HCT116 (cell line): ENCODE results near the gene ZNF418. TPM values are rescaled to one million over a fixed set of nuclear protein-coding genes. Genes with fewer than 3 reads are reported as not detected.

Experiments
- ATAC-seq: fragments of 200-7000 bp; cut with Tn5 transposase; 2 replicates; pipeline ENCODE4 v1.9.1; 2020; ENCODE audit warnings: mild to moderate bottlenecking, moderate library complexity
- BruUV-seq: library from RNA; stranded (reverse); fragments of 400-500 nt; replicated peaks from 2 replicates; lab custom pipeline; 2021; lab: Mats Ljungman, UMichigan
- CTCF ChIA-PET: fragments of 300-600 bp; sonication (Branson Sonifier 250); formaldehyde crosslinking; loops from one replicate; lab custom pipeline; 2021; ENCODE audit warnings: antibody characterized with exemption; lab: Charles Lee
- POLR2A ChIA-PET: fragments of 300-600, 350-600 bp; sonication (Branson Sonifier 250); formaldehyde crosslinking; loops from one replicate; lab custom pipeline; 2021; ENCODE audit warnings: antibody characterized with exemption; lab: Charles Lee
- RAD21 ChIA-PET, 2 experiments: fragments of 300-600 bp; sonication (Branson Sonifier 250); formaldehyde crosslinking; loops; one replicate each; lab custom pipeline; 2023; ENCODE audit warnings: low total read pairs in 2 of 2; ENCODE audit not compliant: uncharacterized antibody in 2 of 2, unreplicated experiment in 2 of 2, low non-redundant PET in 1 of 2; lab: Charles Lee
- DNase-seq: peaks from one replicate; pipeline ENCODE4 v3.0.0-alpha.2; 2010; ENCODE audit warnings: low read depth, low spot score
- H2AFZ ChIP-seq: fragments of 200-600 bp; shearing (Covaris generic), sonication (generic); 2 replicates; pipeline ENCODE4 v1.6.1; 2017; ENCODE audit warnings: low read depth, mixed run types, mixed read lengths, antibody characterized with exemption, low read length; ENCODE audit not compliant: poor library complexity, severe bottlenecking
- H3K27ac ChIP-seq: 2 replicates; pipeline ENCODE4 v1.5.1; 2012; ENCODE audit warnings: low read depth, low read length
- H3K27me3 ChIP-seq: fragments of 200-600 bp; sonication (generic); 2 replicates; pipeline ENCODE4 v1.6.1; 2016; ENCODE audit warnings: mixed run types, low read length, mixed read lengths; ENCODE audit not compliant: insufficient read depth
- H3K36me3 ChIP-seq, 2 experiments: fragments of 200-500 bp in 1 of 2; fragments of 200-600 bp in 1 of 2; sonication (Bioruptor generic) in 1 of 2; sonication (generic) in 1 of 2; 2 replicates each; pipeline versions ENCODE4 v1.5.1 to v1.6.1; 2014 to 2016; ENCODE audit warnings: low read length in 2 of 2, inconsistent platforms in 1 of 2, mixed read lengths in 1 of 2, mixed run types in 1 of 2; ENCODE audit not compliant: insufficient read depth in 2 of 2, control insufficient read depth in 1 of 2
- H3K4me1 ChIP-seq, 2 experiments: fragments of 200-600 bp in 1 of 2; sonication (generic) in 1 of 2; 2 replicates each; pipeline versions ENCODE4 v1.5.1 to v1.6.1; 2012 to 2017; ENCODE audit warnings: low read length in 2 of 2, inconsistent platforms in 1 of 2, mild to moderate bottlenecking in 1 of 2, mixed read lengths in 1 of 2, mixed run types in 1 of 2, moderate library complexity in 1 of 2; ENCODE audit not compliant: insufficient read depth in 2 of 2, control insufficient read depth in 1 of 2
- H3K4me2 ChIP-seq: fragments of 200-600 bp; sonication (generic); 2 replicates; pipeline ENCODE4 v1.6.1; 2017; ENCODE audit warnings: mixed run types, low read length, mixed read lengths
- H3K4me3 ChIP-seq, 2 experiments: fragments of 200-600 bp in 1 of 2; sonication (generic) in 1 of 2; replicated peaks in 1 of 2; 2 replicates each; pipeline ENCODE4 v1.5.1; 2011 to 2016; ENCODE audit warnings: low read length in 2 of 2, control low read depth in 1 of 2, low read depth in 1 of 2, mild to moderate bottlenecking in 1 of 2, mixed read lengths in 1 of 2, mixed run types in 1 of 2
- H3K79me2 ChIP-seq: fragments of 200-600 bp; sonication (generic); 2 replicates; pipeline ENCODE4 v1.6.1; 2017; ENCODE audit warnings: mild to moderate bottlenecking, mixed run types, low read length, moderate library complexity, mixed read lengths; ENCODE audit not compliant: insufficient read depth
- H3K9ac ChIP-seq: fragments of 200-600 bp; sonication (generic); 2 replicates; pipeline ENCODE4 v1.6.1; 2016; ENCODE audit warnings: low read length, mixed read lengths
- H3K9me2 ChIP-seq: fragments of 200-600 bp; sonication (generic), shearing (Covaris generic); 2 replicates; pipeline ENCODE4 v1.6.1; 2017; ENCODE audit warnings: mixed run types, mild to moderate bottlenecking, moderate library complexity; ENCODE audit not compliant: insufficient read depth
- H3K9me3 ChIP-seq, 2 experiments: fragments of 200-500 bp in 1 of 2; fragments of 200-600 bp in 1 of 2; sonication (Bioruptor generic) in 1 of 2; sonication (generic) in 1 of 2; 2 replicates each; pipeline ENCODE4 v1.6.1; 2014 to 2017; ENCODE audit warnings: low read length in 2 of 2, mixed read lengths in 2 of 2, inconsistent platforms in 1 of 2, low read depth in 1 of 2, mild to moderate bottlenecking in 1 of 2, mixed run types in 1 of 2, moderate library complexity in 1 of 2; ENCODE audit not compliant: control insufficient read depth in 1 of 2, insufficient read depth in 1 of 2
- H4K20me1 ChIP-seq: fragments of 200-600 bp; sonication (generic), shearing (Covaris generic); 2 replicates; pipeline ENCODE4 v1.6.1; 2017; ENCODE audit warnings: mixed run types, mild to moderate bottlenecking, moderate library complexity; ENCODE audit not compliant: insufficient read depth
- CBX3 ChIP-seq: IDR thresholded peaks from 2 replicates; pipeline ENCODE4 v1.6.1; 2012; ENCODE audit warnings: low read depth
- CEBPB ChIP-seq: IDR thresholded peaks from 2 replicates; pipeline ENCODE4 v1.6.1; 2012; ENCODE audit warnings: low read depth
- EGR1 ChIP-seq: IDR thresholded peaks from 2 replicates; pipeline ENCODE4 v1.6.1; 2012; ENCODE audit warnings: low read depth
- ELF1 ChIP-seq: IDR thresholded peaks from 2 replicates; pipeline ENCODE4 v1.6.1; 2012; ENCODE audit warnings: low read depth, borderline replicate concordance
- EZH2 ChIP-seq: fragments of 200-600 bp; sonication (generic); IDR thresholded peaks from 2 replicates; pipeline ENCODE4 v1.6.1; 2017; ENCODE audit warnings: antibody characterized with exemption, mixed run types
- EZH2phosphoT487 ChIP-seq: fragments of 200-600 bp; IDR thresholded peaks from 2 replicates; pipeline ENCODE4 v1.6.1; 2018; ENCODE audit warnings: antibody characterized with exemption, borderline replicate concordance
- JUND ChIP-seq: IDR thresholded peaks from 2 replicates; pipeline ENCODE4 v1.6.1; 2012
- MAX ChIP-seq: IDR thresholded peaks from 2 replicates; pipeline ENCODE4 v1.6.1; 2012
- POLR2A ChIP-seq: IDR thresholded peaks from 2 replicates; pipeline ENCODE4 v1.7.0; 2011; ENCODE audit warnings: borderline replicate concordance; ENCODE audit not compliant: insufficient read depth, insufficient read length; ENCODE audit errors: extremely low read depth
- POLR2AphosphoS5 ChIP-seq: IDR thresholded peaks from 2 replicates; pipeline ENCODE4 v1.6.1; 2011; ENCODE audit warnings: mild to moderate bottlenecking, low read depth, low read length, moderate library complexity
- REST ChIP-seq: IDR thresholded peaks from 2 replicates; pipeline ENCODE4 v1.6.1; 2012; ENCODE audit warnings: low read depth
- SIN3A ChIP-seq: IDR thresholded peaks from 2 replicates; pipeline ENCODE4 v1.6.1; 2012; ENCODE audit warnings: low read depth
- SP1 ChIP-seq: IDR thresholded peaks from 2 replicates; pipeline ENCODE4 v1.6.1; 2012; ENCODE audit warnings: low read depth
- TCF7L2 ChIP-seq: IDR thresholded peaks from 2 replicates; pipeline ENCODE4 v1.7.0; 2011; ENCODE audit warnings: borderline replicate concordance, inconsistent platforms; ENCODE audit not compliant: insufficient read depth, insufficient read length; ENCODE audit errors: extremely low read depth
- YY1 ChIP-seq: IDR thresholded peaks from 2 replicates; pipeline ENCODE4 v1.6.1; 2011; ENCODE audit warnings: low read length, low read depth, moderate library complexity, mild to moderate bottlenecking; ENCODE audit not compliant: insufficient replicate concordance; ENCODE audit errors: extremely low read depth
- ZFX ChIP-seq: fragments of 450-650 bp; IDR thresholded peaks from 2 replicates; pipeline ENCODE4 v1.6.1; 2017
- ZNF274 ChIP-seq: fragments of 200-500 bp; sonication (Bioruptor generic); IDR thresholded peaks from 2 replicates; pipeline ENCODE4 v1.6.1; 2014; ENCODE audit warnings: mild to moderate bottlenecking, low read depth, low read length, inconsistent platforms
- intact Hi-C: fragments of 100-400 bp; cut with micrococcal nuclease; formaldehyde crosslinking; loops from 2 replicates; pipeline ENCODE4 v1.10.0; 2022
- total RNA-seq: library from RNA; stranded (reverse); gene quantifications from one replicate; pipeline ENCODE4 v1.2.1, GENCODE V29; 2021; ENCODE audit not compliant: unreplicated experiment

The ZNF418 gene
- total RNA-seq, 1 experiment from 2014 or later = not detected

GRCh38 chr19:57903618-57904184, 31.5 kb downstream of the ZNF418 start:
- no peak for ATAC-seq
- no peak for TF ChIP-seq REST
- no peak for TF ChIP-seq POLR2A
- no peak for TF ChIP-seq MAX
- no peak for TF ChIP-seq POLR2AphosphoS5
- TF ChIP-seq ZNF274 = no peak
- no peak for TF ChIP-seq ZFX
- no peak for TF ChIP-seq EZH2
- TF ChIP-seq EGR1 = no peak
- no peak for TF ChIP-seq SIN3A
- no peak for TF ChIP-seq EZH2phosphoT487
- TF ChIP-seq YY1 = no peak
- TF ChIP-seq SP1 = no peak
- no peak for TF ChIP-seq CBX3
- no peak for TF ChIP-seq JUND
- TF ChIP-seq CEBPB = no peak
- TF ChIP-seq ELF1 = no peak
- no peak for TF ChIP-seq TCF7L2
- TF ChIP-seq, all 23 proteins: peak for 0
- H3K36me3 ChIP-seq = no peaks in the 10 kb centered on the region; a peak in 1 of 4 replicates
- H3K4me1 ChIP-seq = no peaks in the 10 kb centered on the region
- no peak overlapping the region for H3K27ac ChIP-seq
- no peaks in the 10 kb centered on the region for H3K9me2 ChIP-seq
- no peaks in the 10 kb centered on the region for H3K79me2 ChIP-seq
- ChIA-PET CTCF (no interaction called here), POLR2A (no interaction called here), RAD21 (no interaction called here)
- peaks cover 0 to 3% of the 10 kb centered on the region in 2 experiments; a peak in 1 of 4 replicates for H3K9me3 ChIP-seq
- intact Hi-C loops = loop anchor here (5.0 to 10.0 kb wide), 2 partner anchors 436 to 499 kb away; no protein-coding TSS in a partner anchor
- H3K27me3 ChIP-seq = no peaks in the 10 kb centered on the region
- no peak for DNase-seq
- H3K4me2 ChIP-seq = no peak overlapping the region
- no peak overlapping the region for H3K9ac ChIP-seq
- H2AFZ ChIP-seq = no peak overlapping the region
- H4K20me1 ChIP-seq = no peaks in the 10 kb centered on the region
- no TSS peak for BruUV-seq
- H3K4me3 ChIP-seq = no peak overlapping the region
